T follicular helper cell (primary cell): Measurements from ENCODE around the gene SGO2.
"Not testable (repeated sequence)": the region's sequence is repeated elsewhere in the genome, so short reads cannot be mapped to it uniquely, and the experiment has no call there.

Source experiments
- DNase-seq: peaks from one replicate; pipeline ENCODE4 v3.0.0-alpha.2; 2020; ENCODE audit warnings: low read depth

SGO2 gene

GRCh38 chr2:200596774-200597570 is 71.0 kb downstream of the SGO2 start:
- no peak for DNase-seq

- no peak for DNase-seq
Measured at GRCh38 chr2:200599206-200599605, 73.2 kb downstream of the SGO2 start.

GRCh38 chr2:200600549-200601225 is 74.7 kb downstream of the SGO2 start:
- DNase-seq = no peak

GRCh38 chr2:200602584-200602983 is 76.6 kb downstream of the SGO2 start:
- no peak for DNase-seq

- DNase-seq = no peak
Measured at GRCh38 chr2:200603972-200604371, 78.0 kb downstream of the SGO2 start.

GRCh38 chr2:200604571-200605255 is 78.7 kb downstream of the SGO2 start:
- DNase-seq = no peak

GRCh38 chr2:200608341-200609027 is 82.5 kb downstream of the SGO2 start:
- no peak for DNase-seq

- no peak for DNase-seq
Measured at GRCh38 chr2:200609028-200609614, 83.1 kb downstream of the SGO2 start.

- not testable (repeated sequence) for DNase-seq
Measured at GRCh38 chr2:200610217-200610616, 84.2 kb downstream of the SGO2 start.

GRCh38 chr2:200613692-200614091 is 87.7 kb downstream of the SGO2 start:
- DNase-seq = no peak

- DNase-seq = no peak
Measured at GRCh38 chr2:200614249-200614648, 88.2 kb downstream of the SGO2 start.

- no peak for DNase-seq
Measured at GRCh38 chr2:200615247-200615646, 89.2 kb downstream of the SGO2 start.

GRCh38 chr2:200616193-200616592 is 90.2 kb downstream of the SGO2 start:
- no peak for DNase-seq

GRCh38 chr2:200616656-200617055 is 90.6 kb downstream of the SGO2 start:
- DNase-seq = no peak

GRCh38 chr2:200617156-200618053 is 91.4 kb downstream of the SGO2 start:
- no peak for DNase-seq

- no peak for DNase-seq
Measured at GRCh38 chr2:200618054-200618419, 92.0 kb downstream of the SGO2 start.

- DNase-seq = no peak
Measured at GRCh38 chr2:200618590-200619021, 92.6 kb downstream of the SGO2 start.

GRCh38 chr2:200619279-200619678 is 93.3 kb downstream of the SGO2 start:
- DNase-seq = no peak

GRCh38 chr2:200620606-200621390 is 94.8 kb downstream of the SGO2 start:
- no peak for DNase-seq

GRCh38 chr2:200622106-200622505 is 96.1 kb downstream of the SGO2 start:
- DNase-seq = no peak
